Measurements from ENCODE around the gene SYT15B.
"Not testable (repeated sequence)": the region's sequence is repeated elsewhere in the genome, so short reads cannot be mapped to it uniquely, and the experiment has no call there.

- not testable (repeated sequence) for TF ChIP-seq POLR2A, CTCF (IDR thresholded peaks at IDR 0.05)
Measured at GRCh38 chr10:47743611-47744550, 19.5 kb downstream of the SYT15B start.
